ENCODE data around the gene GAA. TPM values are rescaled to one million over a fixed set of nuclear protein-coding genes. Genes with fewer than 3 reads are reported as not detected.

GAA gene
- total RNA-seq, 1 experiment from 2014 or later, result 36.1 TPM

DNA sequence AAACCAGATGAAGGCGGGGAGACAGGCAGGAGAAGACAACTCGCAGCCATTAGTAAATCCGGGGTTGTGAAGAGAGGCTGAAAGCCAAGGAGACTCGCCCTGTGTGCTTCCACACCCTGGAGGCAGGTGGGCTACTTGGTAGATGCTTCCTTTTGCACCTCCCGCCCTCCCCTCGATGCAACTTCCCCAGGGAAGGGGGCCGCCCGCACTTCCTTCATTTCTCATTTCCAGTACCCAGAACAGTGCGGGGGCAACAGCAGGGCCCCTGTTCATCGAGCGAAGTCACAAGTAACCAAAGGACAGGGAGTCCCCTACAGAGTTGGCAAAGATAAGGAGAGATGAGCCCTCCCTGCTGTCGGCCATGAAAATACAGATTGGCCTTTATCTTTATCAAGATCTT is 40.0 kb upstream of the GAA start:
- POLR2A ChIA-PET, result no interaction called here
- in situ Hi-C loops (cut with HindIII; ENCODE audit: low pct_unique_long_range_greater_than_20kb, low sequenced_read_pairs), result no loop called here
- no peak overlapping the region for H3K27ac ChIP-seq (ENCODE audit: low read length)
- H3K9me3 ChIP-seq (ENCODE audit: control insufficient read depth, insufficient read depth, low read depth, low read length), result no peaks in the 10 kb centered on the region
- H3K36me3 ChIP-seq (ENCODE audit: control insufficient read depth, insufficient read depth, low read length), result no peaks in the 10 kb centered on the region
- no peak for ATAC-seq
- H3K27me3 ChIP-seq (ENCODE audit: control insufficient read depth, insufficient read depth, low read length), result no peaks in the 10 kb centered on the region
- intact Hi-C loops (cut with micrococcal nuclease; ENCODE audit: unreplicated experiment), result no loop called here
- no peak for TF ChIP-seq TCF7L2 (IDR thresholded peaks at IDR 0.05; ENCODE audit: low read depth, low read length)
- TF ChIP-seq SIN3A (IDR thresholded peaks at IDR 0.05; ENCODE audit: borderline replicate concordance, insufficient read depth, low read depth, low read length), result no peak
- TF ChIP-seq POLR2AphosphoS5 (IDR thresholded peaks at IDR 0.05; ENCODE audit: low read depth, low read length), result no peak
- TF ChIP-seq, protein P1, sequence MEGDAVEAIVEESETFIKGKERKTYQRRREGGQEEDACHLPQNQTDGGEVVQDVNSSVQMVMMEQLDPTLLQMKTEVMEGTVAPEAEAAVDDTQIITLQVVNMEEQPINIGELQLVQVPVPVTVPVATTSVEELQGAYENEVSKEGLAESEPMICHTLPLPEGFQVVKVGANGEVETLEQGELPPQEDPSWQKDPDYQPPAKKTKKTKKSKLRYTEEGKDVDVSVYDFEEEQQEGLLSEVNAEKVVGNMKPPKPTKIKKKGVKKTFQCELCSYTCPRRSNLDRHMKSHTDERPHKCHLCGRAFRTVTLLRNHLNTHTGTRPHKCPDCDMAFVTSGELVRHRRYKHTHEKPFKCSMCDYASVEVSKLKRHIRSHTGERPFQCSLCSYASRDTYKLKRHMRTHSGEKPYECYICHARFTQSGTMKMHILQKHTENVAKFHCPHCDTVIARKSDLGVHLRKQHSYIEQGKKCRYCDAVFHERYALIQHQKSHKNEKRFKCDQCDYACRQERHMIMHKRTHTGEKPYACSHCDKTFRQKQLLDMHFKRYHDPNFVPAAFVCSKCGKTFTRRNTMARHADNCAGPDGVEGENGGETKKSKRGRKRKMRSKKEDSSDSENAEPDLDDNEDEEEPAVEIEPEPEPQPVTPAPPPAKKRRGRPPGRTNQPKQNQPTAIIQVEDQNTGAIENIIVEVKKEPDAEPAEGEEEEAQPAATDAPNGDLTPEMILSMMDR (IDR thresholded peaks at IDR 0.05), result no peak
- no peak overlapping the region for H3K4me3 ChIP-seq (ENCODE audit: low read depth in 2 of 2, low read length in 2 of 2)
- DNase-seq (ENCODE audit: low read depth, low spot score), result no peak
- CTCF ChIA-PET, result no interaction called here
- peaks cover 16% of the 10 kb centered on the region for H3K4me1 ChIP-seq (ENCODE audit: control insufficient read depth, insufficient read depth, low read length)
- no TSS peak for BruUV-seq (replicated peaks)

DNA sequence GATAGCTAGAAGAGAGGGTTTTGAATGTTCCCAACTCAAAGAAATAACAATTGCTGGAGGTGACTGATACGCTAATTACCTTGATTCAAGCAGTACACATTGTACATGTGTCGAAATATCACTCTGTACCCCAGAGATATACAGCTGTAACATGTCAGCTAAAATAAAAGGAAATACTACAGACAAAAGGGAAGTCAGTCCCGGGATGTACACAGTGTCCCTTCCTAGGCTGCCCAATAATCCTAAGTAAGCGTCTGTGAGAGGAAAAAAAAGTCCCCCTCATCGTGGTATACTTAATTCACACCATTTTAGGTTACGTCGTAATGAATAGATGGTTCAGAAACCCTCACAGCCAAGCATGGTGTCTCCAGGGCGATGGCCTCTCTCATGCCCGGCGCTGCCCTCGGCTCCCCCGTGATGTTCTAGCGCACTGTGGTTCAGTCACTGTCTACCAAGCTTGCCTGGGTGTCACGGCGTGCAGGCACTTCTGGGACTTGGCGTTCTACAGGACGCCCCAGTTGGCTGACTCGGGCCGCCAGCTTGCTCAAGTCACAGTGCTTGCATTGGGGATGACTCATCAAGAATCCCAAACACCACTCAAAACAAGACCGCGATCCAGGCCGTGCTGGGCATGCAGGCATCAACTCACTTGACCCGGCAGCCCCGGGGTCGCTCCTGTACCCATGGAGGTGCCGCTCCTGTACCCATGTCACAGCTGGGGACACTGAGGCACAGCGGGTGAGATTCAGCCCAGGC is 37.4 kb upstream of the GAA start:
- Histone ChIP-seq H3K4me1 (ENCODE audit: control insufficient read depth, insufficient read depth, low read length) (peaks cover 28% of the 10 kb centered on the region), H3K4me3 (ENCODE audit: low read depth in 2 of 2, low read length in 2 of 2) (no peak overlapping the region; a peak in 1 of 4 replicates), H3K27me3 (ENCODE audit: control insufficient read depth, insufficient read depth, low read length) (no peaks in the 10 kb centered on the region), H3K36me3 (ENCODE audit: control insufficient read depth, insufficient read depth, low read length) (no peaks in the 10 kb centered on the region), H3K9me3 (ENCODE audit: control insufficient read depth, insufficient read depth, low read depth, low read length) (no peaks in the 10 kb centered on the region), H3K27ac (ENCODE audit: low read length) (peak overlapping the region; percentile 60)
- ChIA-PET POLR2A (interaction anchor here (0.6 kb wide), 1 partner anchor 127 kb away, joined by 3 read pairs; no protein-coding TSS in a partner anchor), CTCF (no interaction called here)
- peak; percentile 86 for ATAC-seq
- intact Hi-C loops (cut with micrococcal nuclease; ENCODE audit: unreplicated experiment) (no loop called here), in situ Hi-C loops (cut with HindIII; ENCODE audit: low pct_unique_long_range_greater_than_20kb, low sequenced_read_pairs) (no loop called here)
- BruUV-seq (replicated peaks), result no TSS peak
- no peak for DNase-seq (ENCODE audit: low read depth, low spot score)
- TF ChIP-seq, protein P1 (IDR thresholded peaks at IDR 0.05), result no peak
- TF ChIP-seq, protein P2, sequence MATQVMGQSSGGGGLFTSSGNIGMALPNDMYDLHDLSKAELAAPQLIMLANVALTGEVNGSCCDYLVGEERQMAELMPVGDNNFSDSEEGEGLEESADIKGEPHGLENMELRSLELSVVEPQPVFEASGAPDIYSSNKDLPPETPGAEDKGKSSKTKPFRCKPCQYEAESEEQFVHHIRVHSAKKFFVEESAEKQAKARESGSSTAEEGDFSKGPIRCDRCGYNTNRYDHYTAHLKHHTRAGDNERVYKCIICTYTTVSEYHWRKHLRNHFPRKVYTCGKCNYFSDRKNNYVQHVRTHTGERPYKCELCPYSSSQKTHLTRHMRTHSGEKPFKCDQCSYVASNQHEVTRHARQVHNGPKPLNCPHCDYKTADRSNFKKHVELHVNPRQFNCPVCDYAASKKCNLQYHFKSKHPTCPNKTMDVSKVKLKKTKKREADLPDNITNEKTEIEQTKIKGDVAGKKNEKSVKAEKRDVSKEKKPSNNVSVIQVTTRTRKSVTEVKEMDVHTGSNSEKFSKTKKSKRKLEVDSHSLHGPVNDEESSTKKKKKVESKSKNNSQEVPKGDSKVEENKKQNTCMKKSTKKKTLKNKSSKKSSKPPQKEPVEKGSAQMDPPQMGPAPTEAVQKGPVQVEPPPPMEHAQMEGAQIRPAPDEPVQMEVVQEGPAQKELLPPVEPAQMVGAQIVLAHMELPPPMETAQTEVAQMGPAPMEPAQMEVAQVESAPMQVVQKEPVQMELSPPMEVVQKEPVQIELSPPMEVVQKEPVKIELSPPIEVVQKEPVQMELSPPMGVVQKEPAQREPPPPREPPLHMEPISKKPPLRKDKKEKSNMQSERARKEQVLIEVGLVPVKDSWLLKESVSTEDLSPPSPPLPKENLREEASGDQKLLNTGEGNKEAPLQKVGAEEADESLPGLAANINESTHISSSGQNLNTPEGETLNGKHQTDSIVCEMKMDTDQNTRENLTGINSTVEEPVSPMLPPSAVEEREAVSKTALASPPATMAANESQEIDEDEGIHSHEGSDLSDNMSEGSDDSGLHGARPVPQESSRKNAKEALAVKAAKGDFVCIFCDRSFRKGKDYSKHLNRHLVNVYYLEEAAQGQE (IDR thresholded peaks at IDR 0.05; ENCODE audit: insufficient read depth in 1 of 2, low read depth in 2 of 2, low read length in 1 of 2), result 0 out of 4 replicates have a peak, but pooled peaks of 1 of the 2 experiments have one; percentile 40

All from Panc1 (cell line).